Mesothelial cell of epicardium (in vitro differentiated cells): ENCODE results near the gene WDR93. TPM values are rescaled to one million over a fixed set of nuclear protein-coding genes. Genes with fewer than 3 reads are reported as not detected.

Source experiments
- DNase-seq, 2 experiments: peaks; one replicate each; pipeline ENCODE4 v3.0.0; 2021; ENCODE audit warnings: low spot score in 2 of 2; ENCODE audit not compliant: unreplicated experiment in 2 of 2
- H3K27ac Mint-ChIP-seq: 2 replicates; pipeline ENCODE4 v1.8.0; 2021; ENCODE audit warnings: mixed read lengths
- H3K27me3 Mint-ChIP-seq: 2 replicates; pipeline ENCODE4 v1.8.0; 2021; ENCODE audit warnings: low read depth, mixed read lengths
- H3K36me3 Mint-ChIP-seq: 2 replicates; pipeline ENCODE4 v1.8.0; 2021; ENCODE audit warnings: mixed read lengths
- H3K4me1 Mint-ChIP-seq: 2 replicates; pipeline ENCODE4 v1.8.0; 2021; ENCODE audit warnings: mixed read lengths
- H3K4me3 Mint-ChIP-seq: 2 replicates; pipeline ENCODE4 v1.8.0; 2021; ENCODE audit warnings: mild to moderate bottlenecking, moderate library complexity, mixed read lengths
- H3K9me3 Mint-ChIP-seq: 2 replicates; pipeline ENCODE4 v1.8.0; 2021; ENCODE audit warnings: mixed read lengths
- total RNA-seq: library from RNA; stranded (reverse); gene quantifications from 3 replicates; pipeline ENCODE4 v1.2.1, GENCODE V29; 2021
- TF ChIP-seq, protein P1 (sequence below): fragments of 200-600 bp; sonication (generic); IDR thresholded peaks from one replicate; pipeline ENCODE4 v1.5.0; 2021; ENCODE audit warnings: antibody characterized with exemption; ENCODE audit not compliant: unreplicated experiment

The WDR93 gene
- total RNA-seq, 1 donor from 2014 or later = 0.34 TPM

DNA sequence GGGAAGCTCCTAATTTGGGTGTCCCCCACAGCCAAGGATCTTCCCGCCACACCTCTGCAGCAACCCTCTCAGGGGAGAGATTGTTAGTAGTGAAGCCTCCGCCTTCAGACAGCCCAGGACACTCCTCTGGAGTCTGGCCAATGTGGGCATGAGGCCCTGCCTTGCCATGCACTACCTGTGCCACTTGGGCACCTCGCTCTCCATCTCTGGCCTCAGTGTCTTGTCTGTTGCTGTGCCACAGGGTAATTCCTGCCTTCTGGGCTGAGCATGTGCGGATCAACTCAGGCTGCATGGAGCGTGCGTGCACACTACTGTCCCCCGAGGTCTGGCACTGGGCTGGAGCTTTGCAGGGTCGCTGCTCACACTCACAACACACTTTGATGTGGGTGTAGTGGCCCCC is 68.4 kb downstream of the WDR93 start:
- H3K36me3 Mint-ChIP-seq = no peaks in the 10 kb centered on the region
- DNase-seq = no peak

DNA sequence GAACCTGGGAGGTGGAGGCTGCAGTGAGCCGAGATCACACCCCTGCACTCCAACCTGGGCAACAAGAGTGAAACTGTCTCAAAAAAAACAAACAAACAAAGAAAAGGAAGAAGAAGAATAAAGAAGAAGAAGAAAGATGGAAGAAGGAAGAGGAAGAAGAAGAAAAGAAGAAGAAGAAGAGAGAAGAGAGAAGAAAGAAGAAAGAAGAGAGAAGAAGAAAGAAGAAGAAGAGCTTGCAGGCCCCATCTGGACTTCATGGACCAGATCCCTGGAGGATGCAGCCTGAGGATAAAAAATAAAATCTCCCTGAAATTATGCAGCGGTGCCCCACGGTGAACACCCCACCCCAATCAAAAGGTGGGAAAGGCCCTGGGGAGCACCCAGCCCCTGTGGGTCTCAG is 69.2 kb downstream of the WDR93 start:
- H3K4me3 Mint-ChIP-seq = no peak overlapping the region
- no peaks in the 10 kb centered on the region for H3K27me3 Mint-ChIP-seq
- TF ChIP-seq, protein P1, sequence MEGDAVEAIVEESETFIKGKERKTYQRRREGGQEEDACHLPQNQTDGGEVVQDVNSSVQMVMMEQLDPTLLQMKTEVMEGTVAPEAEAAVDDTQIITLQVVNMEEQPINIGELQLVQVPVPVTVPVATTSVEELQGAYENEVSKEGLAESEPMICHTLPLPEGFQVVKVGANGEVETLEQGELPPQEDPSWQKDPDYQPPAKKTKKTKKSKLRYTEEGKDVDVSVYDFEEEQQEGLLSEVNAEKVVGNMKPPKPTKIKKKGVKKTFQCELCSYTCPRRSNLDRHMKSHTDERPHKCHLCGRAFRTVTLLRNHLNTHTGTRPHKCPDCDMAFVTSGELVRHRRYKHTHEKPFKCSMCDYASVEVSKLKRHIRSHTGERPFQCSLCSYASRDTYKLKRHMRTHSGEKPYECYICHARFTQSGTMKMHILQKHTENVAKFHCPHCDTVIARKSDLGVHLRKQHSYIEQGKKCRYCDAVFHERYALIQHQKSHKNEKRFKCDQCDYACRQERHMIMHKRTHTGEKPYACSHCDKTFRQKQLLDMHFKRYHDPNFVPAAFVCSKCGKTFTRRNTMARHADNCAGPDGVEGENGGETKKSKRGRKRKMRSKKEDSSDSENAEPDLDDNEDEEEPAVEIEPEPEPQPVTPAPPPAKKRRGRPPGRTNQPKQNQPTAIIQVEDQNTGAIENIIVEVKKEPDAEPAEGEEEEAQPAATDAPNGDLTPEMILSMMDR = no peak
- H3K9me3 Mint-ChIP-seq = peaks cover 6% of the 10 kb centered on the region
- no peaks in the 10 kb centered on the region for H3K4me1 Mint-ChIP-seq
- no peak overlapping the region for H3K27ac Mint-ChIP-seq
- no peak for DNase-seq
- H3K36me3 Mint-ChIP-seq = no peaks in the 10 kb centered on the region

More for the DNA sequence above, 68.4 kb downstream of the WDR93 start:
- H3K27me3 Mint-ChIP-seq = no peaks in the 10 kb centered on the region
- H3K27ac Mint-ChIP-seq = no peak overlapping the region
- H3K4me3 Mint-ChIP-seq = no peak overlapping the region
- TF ChIP-seq, protein P1 = no peak
- peaks cover 3% of the 10 kb centered on the region for H3K4me1 Mint-ChIP-seq
- H3K9me3 Mint-ChIP-seq = peaks cover 4% of the 10 kb centered on the region

DNA sequence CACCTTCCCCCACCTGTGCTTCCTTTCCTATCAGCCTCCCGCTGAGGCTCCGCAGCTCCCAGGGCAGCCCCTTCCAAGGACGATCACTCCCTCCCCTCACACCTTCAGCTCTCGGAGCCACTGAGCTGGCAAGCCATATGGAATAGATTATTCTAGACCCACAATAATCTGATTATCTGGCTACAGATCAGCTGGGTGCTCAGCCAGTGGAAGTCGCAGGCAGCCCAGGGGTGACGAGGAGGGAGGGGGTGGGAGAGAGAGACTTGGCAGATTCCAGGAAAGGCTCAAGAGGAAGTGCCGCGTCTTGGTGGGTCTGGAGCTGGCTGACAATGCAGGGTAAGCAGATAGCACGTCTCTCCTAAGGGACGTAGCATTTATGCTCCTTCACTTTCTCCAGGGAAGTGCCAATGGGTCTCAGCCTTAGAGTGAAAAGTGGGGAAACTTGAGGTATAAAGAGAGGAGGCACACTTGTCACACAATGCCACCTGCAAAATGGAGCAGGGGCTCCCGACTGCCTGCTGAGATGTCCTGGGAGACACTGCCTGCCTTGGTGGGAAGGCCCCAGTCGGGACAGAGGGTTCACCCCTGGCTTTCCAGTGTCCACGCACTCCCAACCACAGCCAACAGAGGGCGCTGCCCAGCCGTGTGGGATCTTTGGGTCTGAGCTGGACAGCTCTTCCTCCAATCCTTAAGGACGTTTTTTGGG is 69.8 kb downstream of the WDR93 start:
- H3K27me3 Mint-ChIP-seq = no peaks in the 10 kb centered on the region
- DNase-seq = peak in 1 of 2 experiments; percentile 91

DNA sequence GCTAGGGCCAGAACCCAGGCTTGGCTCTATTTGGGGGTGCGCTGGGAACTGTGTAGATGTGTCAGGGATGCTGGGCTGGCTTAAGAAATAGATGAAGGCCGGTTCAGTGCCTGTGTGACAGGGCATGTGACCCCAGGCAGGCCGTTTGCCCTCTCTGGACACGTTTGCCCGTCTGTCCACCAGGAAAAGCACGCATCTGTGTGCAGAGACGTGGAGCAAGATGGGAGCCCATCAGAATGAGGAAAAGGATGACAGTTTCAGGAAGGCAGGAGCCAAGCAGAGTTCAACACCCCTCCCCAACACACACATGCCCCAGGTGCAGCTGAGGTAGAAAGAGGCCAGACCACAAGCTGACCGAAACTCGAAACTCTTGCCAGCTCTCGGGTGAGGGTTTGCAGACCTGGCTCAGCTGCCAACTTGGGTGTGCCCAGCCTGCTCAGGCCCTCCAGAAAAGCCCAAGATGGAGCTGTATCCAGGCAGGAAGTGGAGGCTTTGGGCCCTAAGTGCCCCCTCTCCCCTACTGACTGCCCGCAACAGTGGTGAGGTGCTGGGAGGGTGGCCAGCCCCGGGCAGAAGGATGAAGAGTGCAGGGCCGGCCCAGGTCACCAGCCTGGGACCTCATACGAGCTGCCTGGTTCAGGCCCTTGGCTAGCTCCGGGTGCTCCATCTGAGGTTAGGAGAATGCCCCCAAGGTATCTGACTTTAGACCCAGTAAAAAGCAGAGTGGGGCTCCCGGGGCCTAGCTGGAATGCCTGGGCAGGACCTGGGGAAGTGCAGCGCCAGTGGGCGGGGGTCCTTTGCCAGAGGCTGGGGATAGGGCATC is 70.6 kb downstream of the WDR93 start:
- TF ChIP-seq, protein P1 = peak; percentile 23
- Mint-ChIP-seq H3K4me3 (no peak overlapping the region), H3K9me3 (peaks cover 6% of the 10 kb centered on the region), H3K4me1 (no peaks in the 10 kb centered on the region), H3K27me3 (no peaks in the 10 kb centered on the region), H3K36me3 (no peaks in the 10 kb centered on the region), H3K27ac (no peak overlapping the region)
- DNase-seq = no peak

More for the DNA sequence above, 69.8 kb downstream of the WDR93 start:
- Mint-ChIP-seq H3K27ac (no peak overlapping the region), H3K4me1 (no peaks in the 10 kb centered on the region), H3K36me3 (no peaks in the 10 kb centered on the region), H3K4me3 (no peak overlapping the region), H3K9me3 (peaks cover 6% of the 10 kb centered on the region)
- TF ChIP-seq, protein P1 = peak; percentile 95

DNA sequence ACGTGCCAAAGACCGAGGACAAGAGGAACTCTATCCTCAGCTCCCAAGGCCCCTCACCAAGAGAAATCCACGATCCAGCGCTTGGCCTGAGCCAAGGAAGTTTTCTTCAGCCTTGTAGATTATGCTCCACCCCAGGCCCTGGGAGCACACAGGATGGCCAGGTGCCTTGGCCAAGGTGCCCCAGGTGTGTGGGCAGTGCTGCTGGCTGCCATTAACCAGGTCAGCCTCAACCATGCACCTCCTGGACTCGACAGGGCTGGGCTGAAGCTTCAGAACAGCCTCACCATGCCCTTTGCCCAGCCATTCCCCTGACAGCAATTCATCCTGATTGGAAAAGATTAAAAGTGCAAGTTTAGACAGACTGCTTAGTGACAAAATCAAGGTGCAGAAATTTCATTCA is 71.3 kb downstream of the WDR93 start:
- Mint-ChIP-seq H3K4me3 (no peak overlapping the region), H3K4me1 (no peaks in the 10 kb centered on the region), H3K36me3 (no peaks in the 10 kb centered on the region)

More for the DNA sequence above, 71.3 kb downstream of the WDR93 start:
- Mint-ChIP-seq H3K27ac (no peak overlapping the region), H3K9me3 (peaks cover 6% of the 10 kb centered on the region), H3K27me3 (no peaks in the 10 kb centered on the region)
- no peak for DNase-seq
- TF ChIP-seq, protein P1 = no peak
